ENCODE results near the gene MRAS. TPM values are rescaled to one million over a fixed set of nuclear protein-coding genes. Genes with fewer than 3 reads are reported as not detected.

The MRAS gene
- total RNA-seq, 1 donor = 80.7 TPM

DNA sequence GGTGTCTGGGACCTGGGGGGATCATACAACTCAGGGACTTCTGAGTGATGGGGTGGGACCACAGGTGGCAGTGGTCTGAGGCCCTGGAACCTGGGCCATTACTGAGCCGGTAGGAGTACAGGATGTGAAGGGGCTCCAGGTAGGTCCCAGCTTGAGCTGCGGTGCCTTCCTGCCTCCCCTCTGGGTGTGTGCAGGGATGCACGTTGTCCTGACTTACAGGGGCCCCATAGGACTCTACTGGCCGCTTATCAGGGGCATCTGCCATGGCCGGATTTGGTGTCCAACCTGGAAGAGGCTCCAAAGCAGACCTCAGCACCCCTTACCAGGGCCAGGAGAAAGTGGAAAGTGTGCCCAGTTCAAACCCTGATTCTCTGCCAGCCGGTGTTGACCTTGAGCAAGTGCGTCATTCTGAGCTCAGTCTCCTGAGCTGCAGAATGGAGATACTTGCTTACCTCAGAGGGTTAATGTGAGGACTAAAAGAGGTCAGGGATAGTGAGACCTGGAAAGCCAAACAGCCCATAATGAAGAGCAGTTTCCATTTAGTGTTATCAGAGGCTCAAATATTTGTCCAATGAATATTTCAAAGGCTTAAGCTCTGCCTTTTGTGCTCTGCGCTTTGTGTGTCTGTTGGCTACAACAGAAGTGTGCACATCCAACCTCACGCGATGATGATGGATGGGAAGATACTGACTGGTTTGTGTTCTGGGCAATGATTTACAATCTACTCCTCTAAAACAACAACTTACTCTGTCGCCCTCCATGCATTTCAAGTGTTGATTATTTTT lies 50.6 kb downstream of the MRAS start:
- H3K9me3 ChIP-seq (ENCODE audit: low read depth, low read length) = no peaks in the 10 kb centered on the region

DNA sequence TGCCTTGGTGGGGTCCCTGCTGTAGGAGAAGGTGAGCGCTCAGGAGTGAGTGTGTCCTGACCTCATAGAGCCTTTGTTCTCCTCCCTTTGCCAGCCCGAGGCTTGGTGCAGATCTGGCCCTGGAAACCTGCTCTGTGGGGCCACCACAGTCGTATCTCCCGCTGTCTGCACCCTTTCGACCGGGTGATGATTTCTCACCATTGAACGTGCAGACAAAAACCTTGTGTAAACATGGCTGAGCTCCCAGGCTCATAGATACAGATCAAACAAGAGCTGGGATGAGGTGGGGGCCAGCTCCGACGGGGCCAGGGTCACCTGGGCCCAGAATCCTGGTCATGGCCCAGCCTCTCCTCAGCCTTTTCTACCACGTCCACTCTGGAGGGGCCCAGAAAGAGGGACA lies 51.4 kb downstream of the MRAS start:
- Histone ChIP-seq H2AFZ (ENCODE audit: low read length) (no peak overlapping the region), H4K20me1 (ENCODE audit: insufficient read depth, low read length) (peaks cover 15% of the 10 kb centered on the region), H3K4me3 (ENCODE audit: insufficient read depth, low read length) (no peak overlapping the region), H3K79me2 (ENCODE audit: insufficient read depth, low read length) (peaks cover 4% of the 10 kb centered on the region), H3K9me3 (ENCODE audit: low read depth, low read length) (no peaks in the 10 kb centered on the region), H3K27me3 (ENCODE audit: insufficient read depth, low read length) (no peaks in the 10 kb centered on the region), H3K27ac (ENCODE audit: low read depth, low read length) (no peak overlapping the region), H3K36me3 (ENCODE audit: insufficient read depth, low read length) (peaks cover 53% of the 10 kb centered on the region), H3K4me1 (ENCODE audit: insufficient read depth, low read length) (no peaks in the 10 kb centered on the region), H3K4me2 (ENCODE audit: insufficient read depth, low read length) (no peak overlapping the region)
- no peak for TF ChIP-seq CTCF (IDR thresholded peaks at IDR 0.05; ENCODE audit: extremely low read depth, low read depth, low read length)
- DNase-seq (ENCODE audit: insufficient read length, low spot score, missing footprints) = no peak

More for the DNA sequence above, 50.6 kb downstream of the MRAS start:
- TF ChIP-seq CTCF (IDR thresholded peaks at IDR 0.05; ENCODE audit: extremely low read depth, low read depth, low read length) = no peak
- peaks cover 19% of the 10 kb centered on the region for H4K20me1 ChIP-seq (ENCODE audit: insufficient read depth, low read length)
- H3K27me3 ChIP-seq (ENCODE audit: insufficient read depth, low read length) = no peaks in the 10 kb centered on the region
- no peak overlapping the region for H3K4me2 ChIP-seq (ENCODE audit: insufficient read depth, low read length)
- no peak overlapping the region for H3K4me3 ChIP-seq (ENCODE audit: insufficient read depth, low read length)
- H3K79me2 ChIP-seq (ENCODE audit: insufficient read depth, low read length) = peaks cover 8% of the 10 kb centered on the region
- H2AFZ ChIP-seq (ENCODE audit: low read length) = no peak overlapping the region
- no peak for DNase-seq (ENCODE audit: insufficient read length, low spot score, missing footprints)
- peaks cover 45% of the 10 kb centered on the region for H3K36me3 ChIP-seq (ENCODE audit: insufficient read depth, low read length)
- no peak overlapping the region for H3K27ac ChIP-seq (ENCODE audit: low read depth, low read length)
- no peaks in the 10 kb centered on the region for H3K4me1 ChIP-seq (ENCODE audit: insufficient read depth, low read length)

DNA sequence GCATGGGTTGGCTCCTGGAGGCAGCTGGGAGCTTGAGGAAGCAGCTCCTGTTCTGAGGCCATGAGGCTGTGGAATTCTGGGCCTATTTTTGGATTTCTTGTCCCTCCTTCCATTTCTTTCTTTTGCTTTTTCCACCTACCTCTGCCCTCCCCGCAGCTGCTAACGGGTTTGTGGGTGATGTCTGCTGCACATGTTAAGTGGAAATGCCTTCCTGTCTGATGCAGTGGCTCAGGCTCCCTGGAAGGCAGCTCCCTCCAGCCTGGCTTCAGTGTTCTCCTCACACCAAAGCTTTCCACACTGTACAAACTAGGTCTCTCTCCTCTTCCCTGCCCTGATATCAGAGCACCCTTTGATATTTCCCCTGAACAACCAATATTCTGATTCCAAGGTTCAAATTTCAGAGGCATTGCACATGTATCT lies 52.3 kb downstream of the MRAS start:
- Histone ChIP-seq H2AFZ (ENCODE audit: low read length) (no peak overlapping the region), H4K20me1 (ENCODE audit: insufficient read depth, low read length) (peaks cover 12% of the 10 kb centered on the region), H3K4me3 (ENCODE audit: insufficient read depth, low read length) (no peak overlapping the region), H3K4me1 (ENCODE audit: insufficient read depth, low read length) (no peaks in the 10 kb centered on the region), H3K27me3 (ENCODE audit: insufficient read depth, low read length) (no peaks in the 10 kb centered on the region), H3K9me3 (ENCODE audit: low read depth, low read length) (no peaks in the 10 kb centered on the region), H3K36me3 (ENCODE audit: insufficient read depth, low read length) (peaks cover 62% of the 10 kb centered on the region), H3K79me2 (ENCODE audit: insufficient read depth, low read length) (peaks cover 4% of the 10 kb centered on the region), H3K4me2 (ENCODE audit: insufficient read depth, low read length) (no peak overlapping the region), H3K27ac (ENCODE audit: low read depth, low read length) (no peak overlapping the region)
- TF ChIP-seq CTCF (IDR thresholded peaks at IDR 0.05; ENCODE audit: extremely low read depth, low read depth, low read length) = no peak
- DNase-seq (ENCODE audit: insufficient read length, low spot score, missing footprints) = no peak

DNA sequence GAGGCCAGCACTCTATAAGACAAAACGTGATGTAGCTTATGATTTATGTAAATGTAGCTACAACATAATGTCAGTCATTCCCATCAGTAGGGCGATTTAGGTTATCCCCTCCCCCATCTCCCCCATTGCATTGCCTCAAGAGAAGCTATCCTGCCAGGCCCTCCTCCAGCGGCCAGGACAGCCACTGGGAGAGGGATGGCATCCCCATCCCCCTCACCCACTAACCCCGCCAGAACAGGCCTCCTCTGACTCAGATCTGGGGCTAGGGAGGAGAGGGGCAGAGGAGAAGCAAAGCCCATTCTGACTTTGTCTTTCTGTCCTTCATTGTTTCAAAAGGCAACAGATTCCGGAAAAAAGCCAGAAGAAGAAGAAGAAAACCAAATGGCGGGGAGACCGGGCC lies 53.5 kb downstream of the MRAS start:
- no peak overlapping the region for H3K27ac ChIP-seq (ENCODE audit: low read depth, low read length)
- no peaks in the 10 kb centered on the region for H3K27me3 ChIP-seq (ENCODE audit: insufficient read depth, low read length)
- H2AFZ ChIP-seq (ENCODE audit: low read length) = no peak overlapping the region
- no peak for DNase-seq (ENCODE audit: insufficient read length, low spot score, missing footprints)
- peaks cover 65% of the 10 kb centered on the region for H3K36me3 ChIP-seq (ENCODE audit: insufficient read depth, low read length)
- peaks cover 7% of the 10 kb centered on the region for H4K20me1 ChIP-seq (ENCODE audit: insufficient read depth, low read length)
- no peak overlapping the region for H3K4me2 ChIP-seq (ENCODE audit: insufficient read depth, low read length)
- TF ChIP-seq CTCF (IDR thresholded peaks at IDR 0.05; ENCODE audit: extremely low read depth, low read depth, low read length) = no peak
- H3K9me3 ChIP-seq (ENCODE audit: low read depth, low read length) = no peaks in the 10 kb centered on the region
- no peaks in the 10 kb centered on the region for H3K4me1 ChIP-seq (ENCODE audit: insufficient read depth, low read length)
- H3K4me3 ChIP-seq (ENCODE audit: insufficient read depth, low read length) = no peak overlapping the region
- H3K79me2 ChIP-seq (ENCODE audit: insufficient read depth, low read length) = no peaks in the 10 kb centered on the region
